HG03342 (cell line): ENCODE data around the gene SPDYE5.

Experiments
- ATAC-seq: cut with Tn5 transposase; IDR thresholded peaks from one replicate; pipeline ENCODE4 v1.9.1; 2021; ENCODE audit warnings: mild to moderate bottlenecking, moderate library complexity; ENCODE audit not compliant: unreplicated experiment

The SPDYE5 gene

DNA sequence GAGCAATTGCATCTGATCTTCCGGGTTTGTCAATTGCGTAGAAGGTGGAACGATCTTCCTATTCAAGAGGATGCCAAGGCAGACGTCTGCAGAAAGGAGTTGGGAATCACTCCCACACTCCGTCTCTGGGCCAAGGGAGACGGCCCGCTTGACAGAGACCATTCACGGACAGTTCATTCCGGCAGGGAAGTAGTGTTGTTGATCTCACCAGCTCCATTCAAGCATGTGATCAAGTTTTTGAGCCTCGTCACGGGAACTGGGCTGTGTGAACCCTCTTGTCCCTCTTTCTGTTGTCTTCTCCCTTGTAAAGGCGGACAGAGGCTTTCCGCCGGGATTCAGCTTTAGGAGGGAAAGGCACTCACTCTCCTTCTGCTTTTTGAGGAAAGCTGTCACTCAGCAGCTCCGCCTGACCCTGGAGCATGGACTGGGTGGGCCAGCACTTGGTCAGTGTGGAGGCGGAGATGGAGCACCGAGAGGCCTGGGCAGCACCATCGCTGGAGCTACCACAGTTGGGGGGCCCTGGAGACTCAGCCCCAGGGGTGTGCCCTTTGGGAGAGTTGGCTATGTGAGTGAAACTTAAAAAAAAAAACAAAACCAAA, 44.9 kb downstream of the SPDYE5 start:
- no peak for ATAC-seq

DNA sequence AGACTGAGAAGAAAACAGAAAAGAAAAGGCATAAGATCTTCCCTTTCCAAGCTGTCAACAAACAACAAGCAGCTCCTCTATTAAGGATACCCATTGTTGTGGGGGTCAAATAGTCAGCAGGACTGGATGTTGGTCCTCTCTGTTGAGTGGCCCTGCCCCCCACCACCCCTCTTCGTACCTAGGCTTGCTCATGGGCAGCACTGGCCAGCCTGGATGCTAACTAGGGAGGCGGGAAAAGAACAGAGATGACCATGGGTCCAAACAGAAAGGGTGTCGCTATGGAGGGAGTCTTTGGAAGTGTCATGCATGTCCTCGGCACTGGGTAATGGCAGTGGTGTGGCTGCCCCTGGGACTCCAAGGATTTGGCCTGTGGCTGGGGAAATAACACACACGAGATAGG, 45.6 kb downstream of the SPDYE5 start:
- ATAC-seq = no peak

DNA sequence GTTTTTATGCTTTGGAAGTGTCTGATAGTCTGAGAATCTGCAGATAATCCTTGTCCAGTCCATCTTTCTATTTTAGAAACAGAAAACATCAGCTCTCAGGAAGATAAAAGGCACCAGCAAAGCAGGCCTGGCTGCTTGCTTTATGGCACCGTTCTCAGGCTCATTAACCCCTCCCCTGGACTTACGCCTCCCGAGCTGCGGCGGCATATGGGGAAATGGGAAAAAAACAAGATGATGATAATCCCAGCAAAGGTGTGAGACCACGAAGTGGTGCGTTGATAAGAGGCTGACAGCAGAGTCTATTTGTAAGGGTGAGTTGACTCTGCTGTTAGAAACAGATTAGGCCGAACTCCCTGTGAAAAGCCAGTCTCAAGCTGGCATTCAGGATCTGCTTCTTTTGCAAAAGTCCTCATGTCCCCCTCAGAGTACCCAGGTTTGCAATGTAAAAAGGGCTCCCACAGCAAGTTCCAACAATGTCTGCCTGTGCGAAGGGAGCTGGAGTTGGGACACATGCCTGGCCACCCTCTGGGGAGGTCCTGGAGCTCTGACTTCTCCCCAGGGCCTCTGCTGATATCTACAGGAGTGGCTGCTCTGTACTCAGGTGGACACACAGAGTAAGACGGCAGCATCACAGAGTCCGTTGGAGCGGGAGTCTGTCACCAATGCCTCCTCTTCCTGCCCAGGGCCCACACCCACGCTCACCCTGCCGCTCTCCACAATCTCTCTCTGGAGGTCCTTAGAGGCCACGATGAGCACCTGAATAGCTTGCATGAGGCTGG, 54.3 kb downstream of the SPDYE5 start:
- ATAC-seq = no peak
